Measurements from ENCODE around the gene BNC2. TPM values are rescaled to one million over a fixed set of nuclear protein-coding genes. Genes with fewer than 3 reads are reported as not detected.

BNC2 gene
- total RNA-seq, 1 experiment from 2014 or later, result 43.6 TPM

- Histone ChIP-seq H2AK5ac (ENCODE audit: insufficient read length, low read length) (no peak overlapping the region), H2BK5ac (ENCODE audit: insufficient read length, low read length) (no peak overlapping the region), H3K4ac (ENCODE audit: low read depth, low read length) (no peak overlapping the region), H3K9ac (ENCODE audit: extremely low read depth, insufficient read length, low read length) (no peak overlapping the region), H4K5ac (ENCODE audit: insufficient read length, low read depth, low read length) (no peak overlapping the region), H2BK12ac (ENCODE audit: insufficient read length, low read depth, low read length) (no peak overlapping the region), H3K79me2 (ENCODE audit: insufficient read depth, low read length) (no peaks in the 10 kb centered on the region), H2BK15ac (ENCODE audit: low read depth, low read length) (no peak overlapping the region), H3T11ph (ENCODE audit: low read length) (no peak overlapping the region), H2AFZ (ENCODE audit: low read length) (no peak overlapping the region), H2BK20ac (ENCODE audit: low read depth, low read length, poor library complexity, severe bottlenecking) (no peak overlapping the region), H4K91ac (ENCODE audit: insufficient read length, low read depth, low read length) (no peak overlapping the region), H3K4me1 (ENCODE audit: insufficient read depth, low read length) (peaks cover 7% of the 10 kb centered on the region; the same call in 1 of the 2 replicates), H4K8ac (replicated peaks; ENCODE audit: insufficient read length, low read depth, low read length) (no peak overlapping the region), H3K14ac (ENCODE audit: insufficient read depth, low read length) (no peak overlapping the region), H3K27me3 (ENCODE audit: insufficient read depth, low read length) (no peaks in the 10 kb centered on the region), H3K9me3 (ENCODE audit: control insufficient read depth, low read depth, low read length) (no peaks in the 10 kb centered on the region), H3K27ac (ENCODE audit: insufficient read length, low read depth, low read length) (no peak overlapping the region), H2BK120ac (ENCODE audit: low read depth, low read length, poor library complexity, severe bottlenecking) (no peak overlapping the region), H3K18ac (ENCODE audit: insufficient read length, low read depth, low read length) (no peak overlapping the region), H3K23me2 (ENCODE audit: insufficient read length, low read depth, low read length, poor library complexity, severe bottlenecking) (no peaks in the 10 kb centered on the region), H3K79me1 (ENCODE audit: insufficient read depth, low read depth, low read length, poor library complexity, severe bottlenecking) (no peaks in the 10 kb centered on the region), H4K20me1 (ENCODE audit: control insufficient read depth, insufficient read depth, insufficient read length) (no peaks in the 10 kb centered on the region), H3K4me2 (ENCODE audit: insufficient read depth, insufficient read length, low read length) (no peak overlapping the region), H3K23ac (ENCODE audit: insufficient read length, low read depth, low read length) (no peak overlapping the region), H3K56ac (ENCODE audit: insufficient read length, low read depth, low read length) (no peak overlapping the region)
- no peak for DNase-seq
- WGBS (ENCODE audit: extremely low coverage, insufficient read length, low lambda C conversion rate), result no CpG with 5 or more reads among the region's 9 CpGs
- peaks cover 70 to 77% of the 10 kb centered on the region in 2 experiments for H3K4me1 Mint-ChIP-seq
- peak overlapping the region in 2 of 3 experiments; percentile 5 to 56; a peak in 3 of 7 replicates for H3K27ac Mint-ChIP-seq
- no peak for TF ChIP-seq CTCF (conservative IDR thresholded peaks at IDR 0.05)
- no peaks in the 10 kb centered on the region for H3K36me3 Mint-ChIP-seq (ENCODE audit: insufficient read depth in 1 of 3, low read depth in 3 of 3)
- H3K27me3 Mint-ChIP-seq (ENCODE audit: low read depth), result no peaks in the 10 kb centered on the region
- H3K4me3 Mint-ChIP-seq, result no peak overlapping the region
- no peaks in the 10 kb centered on the region for H3K9me3 Mint-ChIP-seq
These were observed 245.3 kb downstream of the BNC2 start for GRCh38 chr9:16625161-16625631.

All from H9 (cell line).